Measurements from ENCODE around the gene BTBD2. TPM values are rescaled to one million over a fixed set of nuclear protein-coding genes. Genes with fewer than 3 reads are reported as not detected.
A peak's percentile ranks its signal among the peaks of the same experiment; 100 is the strongest.
"Not testable (repeated sequence)": the region's sequence is repeated elsewhere in the genome, so short reads cannot be mapped to it uniquely, and the experiment has no call there.

Gene BTBD2
- total RNA-seq, 3 donors from 2014 or later: 52.0 to 67.2 (median 54.4) TPM

- no peaks in the 10 kb centered on the region for H3K4me1 ChIP-seq
- TF ChIP-seq CTCF (IDR thresholded peaks at IDR 0.05): no peak
- TF ChIP-seq POLR2A (IDR thresholded peaks at IDR 0.05): no peak
- no peak for TF ChIP-seq POLR2AphosphoS5 (IDR thresholded peaks at IDR 0.05)
- H3K27ac ChIP-seq: no peak overlapping the region
- H3K9me3 ChIP-seq: no peaks in the 10 kb centered on the region
- H3K36me3 ChIP-seq: peaks cover 8% of the 10 kb centered on the region
- no peaks in the 10 kb centered on the region for H3K27me3 ChIP-seq
- intact Hi-C loops (cut with DNase I; ENCODE audit: low total_unique reads): no loop called here
- no peak for DNase-seq (ENCODE audit: low spot score in 2 of 2)
- no peak overlapping the region for H3K4me3 ChIP-seq
Measured at GRCh38 chr19:1990230-1991017, 25.1 kb downstream of the BTBD2 start.

GRCh38 chr19:1989513-1990229 is 25.8 kb downstream of the BTBD2 start:
- TF ChIP-seq CTCF (IDR thresholded peaks at IDR 0.05) (no peak), POLR2AphosphoS5 (IDR thresholded peaks at IDR 0.05) (no peak), POLR2A (IDR thresholded peaks at IDR 0.05) (no peak)
- DNase-seq (ENCODE audit: low spot score in 2 of 2): no peak
- H3K4me3 ChIP-seq: no peak overlapping the region
- no peak overlapping the region for H3K27ac ChIP-seq
- no peaks in the 10 kb centered on the region for H3K4me1 ChIP-seq
- H3K9me3 ChIP-seq: no peaks in the 10 kb centered on the region
- no peaks in the 10 kb centered on the region for H3K27me3 ChIP-seq
- peaks cover 8% of the 10 kb centered on the region for H3K36me3 ChIP-seq
- intact Hi-C loops (cut with DNase I; ENCODE audit: low total_unique reads): no loop called here

DNA sequence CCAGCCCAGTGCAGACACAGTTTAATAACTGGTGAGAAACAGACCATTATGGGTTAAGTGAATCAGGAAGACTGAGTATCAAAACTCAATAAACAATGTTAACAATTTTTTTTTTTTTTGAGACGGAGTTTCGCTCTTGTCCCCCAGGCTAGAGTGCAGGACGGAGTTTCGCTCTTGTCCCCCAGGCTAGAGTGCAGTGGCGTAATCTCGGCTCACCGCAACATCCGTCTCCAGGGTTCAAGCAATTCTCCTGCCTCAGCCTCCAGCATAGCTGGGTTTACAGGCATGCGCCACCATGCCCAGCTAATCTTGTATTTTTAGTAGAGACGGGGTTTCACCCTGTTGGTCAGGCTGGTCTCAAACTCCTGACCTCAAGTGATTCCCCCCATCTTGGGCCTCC is 27.1 kb downstream of the BTBD2 start:
- peak overlapping the region in 1 of 2 donors; percentile 9 for H3K27ac ChIP-seq
- H3K27me3 ChIP-seq; H3K9me3 ChIP-seq; H3K4me1 ChIP-seq; H3K4me3 ChIP-seq; DNase-seq (ENCODE audit: low spot score in 2 of 2); intact Hi-C loops (cut with DNase I; ENCODE audit: low total_unique reads); H3K36me3 ChIP-seq: not testable (repeated sequence)

GRCh38 chr19:1987197-1988187 is 28.0 kb downstream of the BTBD2 start:
- no peak overlapping the region for H3K27ac ChIP-seq
- DNase-seq (ENCODE audit: low spot score in 2 of 2): no peak
- H3K36me3 ChIP-seq: peaks cover 8% of the 10 kb centered on the region
- TF ChIP-seq CTCF (IDR thresholded peaks at IDR 0.05): no peak
- TF ChIP-seq POLR2A (IDR thresholded peaks at IDR 0.05): no peak
- TF ChIP-seq POLR2AphosphoS5 (IDR thresholded peaks at IDR 0.05): no peak
- intact Hi-C loops (cut with DNase I; ENCODE audit: low total_unique reads): no loop called here
- H3K4me1 ChIP-seq: no peaks in the 10 kb centered on the region
- H3K27me3 ChIP-seq: no peaks in the 10 kb centered on the region
- H3K9me3 ChIP-seq: no peaks in the 10 kb centered on the region
- no peak overlapping the region for H3K4me3 ChIP-seq

- no peak overlapping the region for H3K27ac ChIP-seq
- H3K27me3 ChIP-seq: no peaks in the 10 kb centered on the region
- no peak overlapping the region for H3K4me3 ChIP-seq
- H3K36me3 ChIP-seq: peaks cover 8% of the 10 kb centered on the region
- no peaks in the 10 kb centered on the region for H3K9me3 ChIP-seq
- no peaks in the 10 kb centered on the region for H3K4me1 ChIP-seq
- no peak for DNase-seq (ENCODE audit: low spot score in 2 of 2)
- intact Hi-C loops (cut with DNase I; ENCODE audit: low total_unique reads): loop anchor here (1.0 kb wide), 1 partner anchor 36 kb away; no protein-coding TSS in a partner anchor
- TF ChIP-seq POLR2AphosphoS5 (IDR thresholded peaks at IDR 0.05): no peak
- no peak for TF ChIP-seq POLR2A (IDR thresholded peaks at IDR 0.05)
- TF ChIP-seq CTCF (IDR thresholded peaks at IDR 0.05): no peak
Measured at GRCh38 chr19:1986357-1987162, 29.0 kb downstream of the BTBD2 start.
